Endothelial cell of umbilical vein (primary cell): ENCODE data around the gene GNPTAB.

Experiments used
- CTCF ChIP-seq, 2 donors: IDR thresholded peaks; 1 replicate in 1 of 2; 2 replicates in 1 of 2; pipeline ENCODE4 v1.5.1; 2011; ENCODE audit warnings: low read length in 2 of 2, mild to moderate bottlenecking in 2 of 2, moderate library complexity in 2 of 2, control low read depth in 1 of 2, inconsistent platforms in 1 of 2, low read depth in 1 of 2; ENCODE audit not compliant: insufficient read depth in 1 of 2; ENCODE audit errors: extremely low read depth in 1 of 2
- EZH2 ChIP-seq: IDR thresholded peaks from 2 replicates; pipeline ENCODE4 v1.6.1; 2012; ENCODE audit warnings: borderline replicate concordance, low read depth, mild to moderate bottlenecking, moderate library complexity, low read length, inconsistent platforms; ENCODE audit not compliant: severe bottlenecking
- FOS ChIP-seq: IDR thresholded peaks from 2 replicates; pipeline ENCODE4 v1.6.1; 2011; ENCODE audit warnings: mild to moderate bottlenecking, low read length, moderate library complexity, borderline replicate concordance; ENCODE audit not compliant: insufficient read depth
- GATA2 ChIP-seq: IDR thresholded peaks from 2 replicates; pipeline ENCODE4 v1.7.0; 2011; ENCODE audit warnings: low read depth, mild to moderate bottlenecking, moderate library complexity, mixed read lengths, low read length; ENCODE audit not compliant: insufficient read length, insufficient read depth
- JUN ChIP-seq: IDR thresholded peaks from 2 replicates; pipeline ENCODE4 v1.6.1; 2011; ENCODE audit warnings: borderline replicate concordance, low read depth; ENCODE audit not compliant: insufficient read length, insufficient read depth
- MAX ChIP-seq: IDR thresholded peaks from 2 replicates; pipeline ENCODE4 v1.6.1; 2011; ENCODE audit not compliant: insufficient read depth, insufficient read length
- MYC ChIP-seq: IDR thresholded peaks from one replicate; pipeline ENCODE4 v1.6.1; 2011; ENCODE audit warnings: mild to moderate bottlenecking, low read depth, low read length
- POLR2A ChIP-seq: IDR thresholded peaks from 2 replicates; pipeline ENCODE4 v1.6.1; 2012; ENCODE audit warnings: low read depth, mild to moderate bottlenecking, control low read depth, low read length
- POLR2AphosphoS5 ChIP-seq: IDR thresholded peaks from 2 replicates; pipeline ENCODE4 v1.6.1; 2012; ENCODE audit warnings: low read depth, mild to moderate bottlenecking, control low read depth, low read length, moderate library complexity; ENCODE audit not compliant: insufficient read depth

- no peak for TF ChIP-seq POLR2A
- TF ChIP-seq POLR2AphosphoS5: no peak
- TF ChIP-seq CTCF (IDR thresholded peaks at IDR 0.05; ENCODE audit: extremely low read depth in 1 of 2, insufficient read depth in 1 of 2, low read depth in 1 of 2, low read length in 2 of 2): no peak
- TF ChIP-seq JUN: no peak
- no peak for TF ChIP-seq EZH2
- no peak for TF ChIP-seq MAX
- no peak for TF ChIP-seq FOS
- TF ChIP-seq GATA2: no peak
- TF ChIP-seq MYC: no peak
These were observed 133.4 kb downstream of the GNPTAB start, which contains the start of gene CHPT1 for GRCh38 chr12:101697197-101697929.
